ENCODE data around the gene ACTR1A.

DNA sequence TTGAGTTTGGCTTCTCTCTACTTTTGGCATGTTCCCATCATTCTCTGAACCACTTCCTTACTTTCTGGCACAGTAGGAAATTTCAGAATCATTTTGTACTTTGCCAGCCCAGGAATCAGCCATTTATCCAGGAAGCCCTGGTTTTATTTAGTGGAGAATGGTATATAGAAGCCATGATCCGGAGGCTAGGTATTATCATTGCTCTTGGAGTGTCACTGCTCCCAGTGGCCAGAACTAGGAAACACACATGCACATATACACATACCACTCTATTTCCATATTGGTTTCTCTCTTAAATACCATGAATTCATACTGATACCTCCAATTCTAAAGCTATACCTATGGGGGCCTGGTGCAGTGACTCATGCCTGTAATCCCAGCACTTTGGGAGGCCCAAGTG is 37.5 kb upstream of the ACTR1A start:
- TF ChIP-seq, protein P1, sequence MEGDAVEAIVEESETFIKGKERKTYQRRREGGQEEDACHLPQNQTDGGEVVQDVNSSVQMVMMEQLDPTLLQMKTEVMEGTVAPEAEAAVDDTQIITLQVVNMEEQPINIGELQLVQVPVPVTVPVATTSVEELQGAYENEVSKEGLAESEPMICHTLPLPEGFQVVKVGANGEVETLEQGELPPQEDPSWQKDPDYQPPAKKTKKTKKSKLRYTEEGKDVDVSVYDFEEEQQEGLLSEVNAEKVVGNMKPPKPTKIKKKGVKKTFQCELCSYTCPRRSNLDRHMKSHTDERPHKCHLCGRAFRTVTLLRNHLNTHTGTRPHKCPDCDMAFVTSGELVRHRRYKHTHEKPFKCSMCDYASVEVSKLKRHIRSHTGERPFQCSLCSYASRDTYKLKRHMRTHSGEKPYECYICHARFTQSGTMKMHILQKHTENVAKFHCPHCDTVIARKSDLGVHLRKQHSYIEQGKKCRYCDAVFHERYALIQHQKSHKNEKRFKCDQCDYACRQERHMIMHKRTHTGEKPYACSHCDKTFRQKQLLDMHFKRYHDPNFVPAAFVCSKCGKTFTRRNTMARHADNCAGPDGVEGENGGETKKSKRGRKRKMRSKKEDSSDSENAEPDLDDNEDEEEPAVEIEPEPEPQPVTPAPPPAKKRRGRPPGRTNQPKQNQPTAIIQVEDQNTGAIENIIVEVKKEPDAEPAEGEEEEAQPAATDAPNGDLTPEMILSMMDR (IDR thresholded peaks at IDR 0.05; ENCODE audit: low read length) = peak; percentile 23; the same call in 1 of the 2 replicates
- no peak for TF ChIP-seq EZH2 (IDR thresholded peaks at IDR 0.05; ENCODE audit: borderline replicate concordance, low read length)

Measured in OCI-LY1 (cell line).